ENCODE measurements around the gene PTPN2.
A peak's percentile ranks its signal among the peaks of the same experiment; 100 is the strongest.
"Not testable (repeated sequence)": the region's sequence is repeated elsewhere in the genome, so short reads cannot be mapped to it uniquely, and the experiment has no call there.

PTPN2 gene

GRCh38 chr18:12891561-12891960 lies 7.5 kb upstream of the PTPN2 start:
- no peak for DNase-seq (ENCODE audit: low spot score)

GRCh38 chr18:12890964-12891363 lies 6.9 kb upstream of the PTPN2 start:
- DNase-seq (ENCODE audit: low spot score), result no peak

DNA sequence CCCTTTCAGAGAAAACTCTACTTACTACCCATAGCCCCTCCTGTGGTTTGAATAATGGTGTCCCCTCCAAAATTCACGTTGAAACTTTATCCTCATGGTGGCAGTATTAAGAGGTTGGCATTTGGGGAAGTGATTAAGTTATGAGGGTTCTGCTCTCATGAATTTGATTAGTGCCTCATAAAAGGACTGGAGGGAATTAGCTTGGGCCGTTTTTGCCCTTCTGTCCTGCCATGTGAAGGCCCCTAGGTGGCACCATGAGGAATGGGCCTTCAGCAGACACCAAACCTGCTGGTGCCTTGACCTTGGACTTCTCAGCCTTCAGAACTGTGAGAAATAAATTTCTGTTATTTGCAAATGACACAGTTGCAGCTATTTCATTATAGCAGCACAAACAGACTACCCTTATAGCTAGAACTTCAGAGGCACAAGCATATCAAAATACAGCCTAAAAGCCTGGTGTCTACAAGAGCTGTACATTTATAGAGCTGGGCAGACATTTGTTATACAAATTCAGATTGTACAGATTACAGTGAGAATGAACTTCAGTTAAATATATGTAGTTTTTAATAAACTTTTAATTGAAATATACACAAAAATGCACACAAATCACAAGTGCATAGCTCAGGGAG lies 2.6 kb upstream of the PTPN2 start:
- DNase-seq (ENCODE audit: low spot score), result no peak

DNA sequence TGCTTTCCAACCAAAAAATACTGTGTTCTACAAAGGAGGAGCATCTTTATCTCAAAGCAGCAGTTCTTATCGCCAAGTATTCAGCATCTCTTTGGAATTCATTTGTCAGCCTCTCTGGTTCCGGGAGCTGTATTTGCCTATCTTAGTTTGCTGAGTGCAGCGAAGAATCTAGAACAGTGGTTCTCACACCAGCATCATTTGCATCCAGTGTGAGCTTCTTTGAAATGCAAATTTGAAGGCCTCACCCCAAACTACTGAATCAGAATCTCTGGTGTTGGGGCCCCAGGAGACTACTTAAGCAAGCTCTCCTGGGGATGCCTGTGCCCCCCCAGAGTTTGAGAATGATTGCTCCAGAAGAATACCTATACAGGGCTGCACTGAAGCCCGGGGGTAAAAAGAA lies 1.5 kb upstream of the PTPN2 start:
- DNase-seq (ENCODE audit: low spot score), result peak; percentile 28

DNA sequence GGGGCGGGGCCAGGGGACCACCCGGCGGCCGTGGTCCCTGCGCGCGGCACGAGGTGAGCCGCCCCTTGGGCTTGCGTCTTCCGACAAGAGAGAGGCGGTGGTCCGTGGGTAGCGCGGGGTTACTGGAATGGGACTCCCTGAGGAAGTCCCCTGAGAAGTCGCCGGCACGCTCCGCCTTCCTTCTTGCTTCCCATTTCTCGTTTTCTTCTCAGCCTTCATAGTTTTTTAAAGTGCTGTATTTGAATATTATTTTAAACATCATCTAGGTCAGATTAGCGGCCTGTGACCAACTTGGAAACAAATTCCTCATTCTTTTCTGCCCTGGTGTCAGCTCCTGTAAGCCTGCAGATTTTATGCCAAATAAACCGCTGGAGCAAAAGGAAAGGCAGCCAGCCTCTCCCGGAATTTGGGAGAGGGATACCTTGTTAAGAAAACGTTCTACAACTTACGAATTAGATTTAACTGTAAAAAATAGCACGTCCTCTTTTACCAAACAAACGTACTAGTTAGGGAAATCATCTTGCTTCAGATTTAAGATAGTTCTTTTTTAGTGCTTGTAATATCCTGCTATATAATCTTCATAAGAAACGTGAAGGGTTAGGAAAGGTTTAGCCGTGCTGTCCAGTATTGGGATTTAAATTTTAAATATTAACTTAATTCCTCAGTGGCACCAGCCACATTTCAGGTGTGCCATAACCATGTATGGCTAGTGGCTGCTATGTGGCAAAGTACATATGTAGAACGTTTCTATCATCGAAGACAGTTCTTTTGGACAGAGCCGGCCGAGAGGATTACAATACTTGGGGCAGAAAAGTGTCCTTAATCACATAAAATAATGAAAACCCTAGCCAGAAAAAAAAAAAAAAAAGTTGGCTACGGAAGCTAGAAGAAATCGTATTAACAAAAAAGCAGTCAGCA lies 628 bp upstream of the PTPN2 start:
- no peak for DNase-seq (ENCODE audit: low spot score)

- DNase-seq (ENCODE audit: low spot score), result no peak
Measured at GRCh38 chr18:12883372-12883683, 709 bp downstream of the PTPN2 start.

GRCh38 chr18:12882453-12883371 lies 1.3 kb downstream of the PTPN2 start:
- no peak for DNase-seq (ENCODE audit: low spot score)

DNA sequence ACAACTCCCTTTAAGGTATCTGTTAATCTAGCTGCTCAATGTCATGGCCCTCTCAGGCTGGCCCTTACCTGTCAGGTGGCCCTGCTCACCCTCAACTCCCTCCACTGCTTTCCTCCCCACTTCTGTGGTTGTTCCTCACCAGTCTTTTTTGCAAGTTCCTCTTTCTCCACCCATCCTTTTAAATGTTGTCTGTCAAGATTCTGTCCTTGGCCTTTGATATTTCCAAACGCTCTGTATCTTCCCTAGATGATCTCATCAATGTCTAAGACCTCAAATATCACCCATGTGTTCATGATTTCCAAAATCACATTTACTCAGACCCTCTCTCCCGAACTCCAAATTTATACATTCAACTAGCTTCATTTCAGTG lies 3.5 kb downstream of the PTPN2 start:
- no peak for DNase-seq (ENCODE audit: low spot score)

DNA sequence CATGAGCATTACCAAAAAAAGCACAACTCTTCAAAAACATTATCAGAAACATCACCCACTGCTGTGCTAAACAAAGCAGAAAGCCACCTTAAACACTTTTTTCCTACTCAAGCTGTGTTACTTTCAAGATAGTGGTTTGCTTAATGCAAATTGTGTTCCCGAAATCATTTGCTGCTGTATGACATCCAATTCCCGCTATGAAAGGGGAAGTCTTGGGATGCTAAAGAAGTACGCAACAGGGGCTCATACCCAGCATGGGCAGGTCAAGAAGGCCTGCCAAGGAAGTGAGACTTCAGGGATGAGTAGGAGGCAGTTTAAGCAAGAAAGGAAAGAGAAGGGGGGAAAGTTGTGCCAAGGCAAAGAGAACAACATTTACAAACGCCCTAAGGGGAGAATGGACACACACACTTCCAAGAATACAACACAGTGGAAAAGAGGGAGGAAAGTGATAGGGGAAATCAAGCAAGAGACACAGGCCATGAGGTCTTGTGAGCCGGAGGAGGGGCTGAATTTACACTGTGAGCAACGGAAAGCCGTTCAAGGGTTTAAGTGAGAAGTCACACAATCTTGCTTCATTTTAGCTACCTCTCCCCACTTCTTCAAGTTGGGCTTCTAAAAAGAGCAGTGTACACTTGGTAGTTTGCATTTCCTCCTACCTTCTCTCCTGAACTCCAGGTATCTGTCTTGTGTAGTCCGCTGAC lies 4.0 kb downstream of the PTPN2 start:
- DNase-seq (ENCODE audit: low spot score), result peak; percentile 49

GRCh38 chr18:12874992-12875391 lies 9.0 kb downstream of the PTPN2 start:
- DNase-seq (ENCODE audit: low spot score), result not testable (repeated sequence)

- not testable (repeated sequence) for DNase-seq (ENCODE audit: low spot score)
Measured at GRCh38 chr18:12873961-12874567, 10.0 kb downstream of the PTPN2 start.

- no peak for DNase-seq (ENCODE audit: low spot score)
Measured at GRCh38 chr18:12872408-12872807, 11.6 kb downstream of the PTPN2 start.

DNA sequence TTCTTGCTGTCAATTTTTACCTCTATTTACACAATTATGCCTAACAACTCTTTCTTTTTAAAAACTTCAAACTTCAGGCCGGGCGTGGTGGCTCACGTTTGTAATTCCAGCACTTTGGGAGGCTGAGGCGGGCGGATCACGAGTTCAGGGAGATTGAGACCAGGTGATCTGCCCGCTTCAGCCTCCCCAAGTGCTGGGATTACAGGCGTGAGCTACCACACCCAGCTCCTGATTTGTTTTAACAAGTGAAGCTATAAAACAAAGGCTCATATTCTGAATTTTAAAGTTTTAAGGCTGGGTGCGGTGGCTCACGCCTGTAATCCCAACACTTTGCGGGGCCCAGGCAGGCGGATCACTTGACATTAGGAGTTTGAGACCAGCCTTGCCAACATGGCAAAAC lies 15.5 kb downstream of the PTPN2 start:
- no peak for DNase-seq (ENCODE audit: low spot score)

DNA sequence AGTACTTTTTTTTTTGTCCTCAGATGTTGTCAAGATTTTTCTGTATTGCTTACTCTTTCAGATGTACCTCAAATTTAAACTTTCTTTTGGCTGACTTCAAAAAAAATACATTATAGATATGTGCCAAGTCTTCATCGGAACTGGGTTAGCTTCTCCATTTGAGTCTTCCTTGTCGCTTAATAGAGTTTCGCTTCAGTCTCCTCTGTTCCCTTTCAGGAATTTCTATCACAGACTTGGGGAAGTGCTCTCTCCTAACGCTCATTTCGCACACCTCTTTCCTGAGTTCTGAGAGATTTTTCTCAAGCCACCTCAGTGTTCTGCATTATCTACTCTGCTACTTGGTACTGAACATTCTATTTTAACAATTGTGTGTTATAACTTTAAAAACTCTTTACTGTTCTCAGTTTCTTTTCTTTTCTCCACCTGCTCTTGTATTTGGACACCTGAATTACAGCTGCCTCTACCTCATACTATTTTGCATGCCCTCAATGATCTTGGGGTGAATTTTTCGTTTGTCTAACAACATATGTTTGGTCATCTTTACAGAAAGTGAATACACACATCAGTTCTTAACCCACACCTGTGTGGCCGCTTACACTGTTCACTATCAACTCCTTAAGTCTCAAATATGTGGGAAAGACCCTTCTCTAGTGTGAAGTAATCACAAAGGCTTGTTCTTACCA lies 16.5 kb downstream of the PTPN2 start:
- DNase-seq (ENCODE audit: low spot score), result no peak

DNA sequence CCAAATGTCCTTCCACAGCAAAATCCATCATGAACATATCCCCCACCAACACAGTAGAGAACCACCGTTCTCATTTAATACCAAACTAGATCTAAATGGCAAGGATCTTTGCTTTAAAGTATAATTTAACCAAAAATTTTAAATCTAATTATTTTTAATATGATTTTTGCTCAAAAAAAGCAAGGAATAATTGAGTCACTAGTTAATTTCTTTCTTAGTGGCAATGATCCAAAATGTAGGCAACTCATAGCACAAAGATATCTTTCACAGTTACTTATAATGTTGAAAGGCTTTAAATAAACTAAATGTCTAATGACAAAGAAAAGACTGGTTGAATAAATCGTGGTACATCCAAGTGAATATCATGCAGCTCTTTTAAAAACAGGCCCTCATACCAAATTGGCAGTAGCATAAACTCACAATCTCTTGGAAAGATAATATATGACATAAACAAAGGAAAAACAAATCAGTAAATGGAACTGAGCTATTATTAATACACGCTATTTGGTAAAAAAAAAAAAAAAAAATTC lies 20.3 kb downstream of the PTPN2 start:
- DNase-seq (ENCODE audit: low spot score), result no peak

DNA sequence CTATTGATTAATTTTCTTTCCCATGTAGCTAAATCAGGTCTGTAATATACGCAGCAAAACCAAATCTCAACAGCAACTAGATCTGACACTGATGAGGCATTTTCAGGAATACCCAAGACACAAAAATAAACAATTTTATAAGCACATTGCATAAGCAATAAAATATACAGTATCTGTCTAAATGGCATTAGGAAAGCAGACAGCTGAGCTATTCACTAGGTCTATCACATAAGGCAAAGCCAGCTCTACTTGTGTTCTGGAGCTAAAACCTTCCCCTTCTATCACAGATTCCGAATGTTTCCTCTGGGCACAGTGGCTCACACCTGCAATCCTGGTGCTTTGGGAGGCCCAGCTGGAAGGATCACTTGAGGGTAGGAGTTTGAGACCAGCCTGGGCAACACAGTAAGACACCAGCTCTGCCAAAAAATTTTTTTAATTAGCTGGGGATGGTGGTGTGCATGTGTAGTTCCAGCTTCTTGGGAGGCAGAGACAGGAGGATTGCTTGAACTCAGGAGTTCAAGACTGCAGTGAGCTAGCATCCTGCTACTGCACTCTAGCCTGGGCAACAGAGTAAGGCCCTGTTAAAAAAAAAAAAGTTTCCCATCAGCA lies 21.1 kb downstream of the PTPN2 start:
- no peak for DNase-seq (ENCODE audit: low spot score)

GRCh38 chr18:12862467-12862866 lies 21.6 kb downstream of the PTPN2 start:
- DNase-seq (ENCODE audit: low spot score), result no peak

GRCh38 chr18:12861637-12862036 lies 22.4 kb downstream of the PTPN2 start:
- DNase-seq (ENCODE audit: low spot score), result no peak

GRCh38 chr18:12860530-12860929 lies 23.5 kb downstream of the PTPN2 start:
- DNase-seq (ENCODE audit: low spot score), result no peak

DNA sequence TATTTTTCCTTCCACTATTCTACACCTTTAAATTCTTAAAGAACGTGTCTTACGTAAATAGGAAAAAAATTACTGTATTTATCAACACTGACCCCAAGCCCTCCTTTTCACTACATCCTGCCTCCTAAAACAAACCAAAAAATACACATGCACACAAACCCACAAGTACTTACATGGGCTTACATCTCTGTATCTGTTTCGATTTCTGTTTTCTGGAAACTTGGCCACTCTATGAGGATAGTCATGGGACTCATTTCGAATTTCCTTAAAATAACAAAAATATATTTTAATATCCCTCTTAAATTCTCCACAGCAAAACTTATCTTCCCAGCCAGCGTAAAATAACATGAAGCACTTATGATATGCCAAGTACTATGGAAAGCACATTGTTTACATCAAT lies 25.0 kb downstream of the PTPN2 start:
- no peak for DNase-seq (ENCODE audit: low spot score)

Data from pons (tissue), 1 donor.